GM18867 (cell line): ENCODE data around the gene CAPN8.

ENCODE experiments used
- ATAC-seq: cut with Tn5 transposase; IDR thresholded peaks from one replicate; pipeline ENCODE4 v1.9.1; 2021; ENCODE audit warnings: mild to moderate bottlenecking, moderate library complexity; ENCODE audit not compliant: unreplicated experiment

Gene CAPN8

DNA sequence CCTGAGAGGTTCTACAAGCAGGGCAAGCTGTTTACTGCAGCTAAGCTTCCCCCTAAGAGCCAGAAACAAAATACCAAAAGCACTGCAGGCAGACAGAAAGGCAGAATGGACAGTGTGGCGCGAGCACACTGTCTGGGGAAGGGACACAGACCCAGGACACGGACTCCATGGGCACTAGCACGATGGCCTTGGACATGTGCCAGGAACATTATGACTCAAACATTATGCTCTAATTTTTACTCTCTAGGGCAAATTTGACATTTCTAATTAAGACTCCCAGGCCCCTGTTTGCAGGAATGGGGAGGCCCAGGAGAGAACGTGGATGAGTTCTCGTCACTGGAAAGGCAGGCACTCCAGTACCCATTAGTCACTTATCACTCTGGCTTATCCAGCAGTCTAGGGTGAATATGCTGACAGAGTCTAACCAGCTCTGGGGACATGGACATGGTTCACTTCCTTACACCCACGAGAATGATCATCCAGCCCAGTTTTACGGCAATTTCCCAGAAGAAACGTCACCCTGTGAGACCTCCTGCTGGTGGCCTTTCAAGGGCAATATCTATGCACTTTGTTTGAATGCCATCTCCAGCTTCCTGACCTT lies 45.1 kb downstream of the CAPN8 start:
- no peak for ATAC-seq

DNA sequence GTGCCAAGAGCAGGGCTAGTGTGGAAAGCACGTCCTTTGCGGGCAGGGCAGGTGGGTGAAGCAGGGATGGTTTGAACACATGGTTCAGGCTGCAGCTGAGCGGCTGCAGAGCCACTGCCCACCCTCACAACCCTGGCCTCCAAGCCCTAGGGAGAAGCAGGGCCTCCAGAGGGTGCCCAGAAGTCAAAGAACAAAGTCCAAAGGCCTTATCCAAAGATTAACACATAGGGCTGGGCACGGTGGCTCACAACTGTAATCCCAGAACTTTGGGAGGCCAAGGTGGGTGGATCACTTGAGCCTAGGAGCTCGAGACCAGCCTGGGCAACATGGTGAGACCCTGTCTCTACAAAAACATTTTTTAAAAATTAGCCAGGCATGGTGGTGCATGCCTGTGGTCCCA lies 46.8 kb downstream of the CAPN8 start:
- no peak for ATAC-seq

GRCh38 chr1:223617323-223618070 lies 48.0 kb downstream of the CAPN8 start:
- no peak for ATAC-seq

DNA sequence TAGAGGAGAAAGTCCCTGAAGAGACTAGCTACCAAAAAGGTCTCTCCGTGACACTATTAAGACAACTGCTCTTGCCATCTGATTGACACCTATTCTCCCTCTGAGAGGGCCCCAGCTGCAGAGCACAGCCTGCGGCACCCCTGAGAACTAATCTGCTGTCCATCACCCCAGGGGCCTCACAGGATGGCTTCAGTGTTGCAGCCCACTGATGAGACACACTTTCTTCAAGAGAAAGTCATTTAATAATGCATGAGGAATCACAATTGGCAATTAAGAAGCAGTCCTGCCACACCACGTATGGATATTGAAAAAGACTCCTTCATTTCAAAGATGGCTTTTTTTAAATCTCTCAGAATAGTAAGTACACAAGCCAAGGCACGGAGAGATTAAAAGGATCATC lies 48.9 kb downstream of the CAPN8 start:
- ATAC-seq: no peak

DNA sequence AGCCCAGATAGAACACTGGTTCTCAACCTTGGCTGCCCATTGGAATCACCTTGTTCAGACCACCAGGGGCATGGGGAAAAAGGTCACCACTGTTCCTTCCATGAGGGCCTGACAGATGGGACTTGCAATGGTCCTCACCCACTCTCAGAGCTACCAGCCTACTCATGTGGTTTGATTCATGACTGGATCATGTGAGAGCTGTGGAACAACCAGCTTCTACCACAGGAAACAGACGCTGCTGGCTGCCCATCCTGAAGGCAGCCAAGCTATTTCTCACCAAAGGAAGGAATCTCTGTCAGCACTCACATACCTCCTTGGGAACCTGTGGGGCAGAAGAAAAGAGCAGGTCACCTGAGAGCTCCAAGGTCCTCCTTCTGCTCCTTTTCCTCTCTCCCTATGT lies 53.6 kb downstream of the CAPN8 start:
- no peak for ATAC-seq

GRCh38 chr1:223609977-223610376 lies 55.5 kb downstream of the CAPN8 start:
- no peak for ATAC-seq

DNA sequence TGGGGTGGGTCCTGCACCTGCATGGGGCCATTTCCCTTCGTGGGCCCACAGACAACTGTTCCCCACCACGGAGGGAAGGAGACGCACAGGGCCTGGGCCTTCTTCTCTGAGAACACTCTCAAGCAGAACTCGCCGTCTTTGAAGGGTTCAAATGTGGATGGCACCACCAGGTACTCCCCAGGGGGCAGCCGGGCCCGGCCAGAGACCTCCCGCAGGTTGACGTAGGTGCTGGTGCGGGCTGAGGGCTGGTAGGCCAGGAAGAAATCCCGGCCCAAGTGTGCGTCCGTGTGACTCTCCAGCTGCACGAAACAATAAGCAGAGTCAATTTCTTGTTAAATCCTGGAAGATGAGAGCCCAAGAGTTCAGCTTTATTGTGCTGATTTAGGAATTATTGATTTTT lies 56.4 kb downstream of the CAPN8 start:
- ATAC-seq: no peak

DNA sequence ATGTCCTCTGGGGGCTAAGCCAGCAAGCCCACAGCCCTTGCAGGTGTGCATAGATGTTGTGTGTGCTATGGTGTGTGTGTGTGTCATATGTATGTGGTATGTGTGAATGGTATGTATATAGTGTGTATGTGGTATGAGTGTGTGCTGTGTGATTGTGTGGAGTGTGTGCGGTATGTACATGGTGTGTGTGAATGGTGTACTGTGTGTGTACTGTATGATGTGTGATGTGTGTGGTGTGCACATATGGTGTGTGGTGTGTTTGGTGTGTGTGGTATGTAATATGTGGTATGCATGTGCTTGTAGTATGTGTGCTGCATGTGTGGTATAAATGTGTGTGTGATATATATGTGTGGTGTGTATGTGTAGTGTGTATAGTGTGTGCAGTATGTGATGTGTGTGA lies 107.0 kb downstream of the CAPN8 start:
- ATAC-seq: no peak

DNA sequence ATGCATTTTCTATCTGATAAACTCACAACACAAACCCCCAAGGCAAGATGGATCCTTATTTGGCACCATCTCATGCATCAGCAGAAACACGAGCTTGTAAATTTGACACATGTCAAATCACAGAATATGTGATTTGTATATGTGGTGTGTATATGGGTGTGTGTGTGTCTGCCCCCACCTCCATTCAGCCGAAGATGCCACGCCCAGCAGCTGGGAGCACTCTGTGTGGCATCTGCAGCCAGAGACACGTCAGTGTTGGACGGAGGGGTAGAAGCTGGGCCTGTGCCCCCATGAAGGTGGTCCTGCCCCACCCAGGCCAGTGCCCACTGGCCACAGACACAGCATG lies 108.4 kb downstream of the CAPN8 start:
- ATAC-seq: no peak

GRCh38 chr1:223556414-223557129 lies 108.9 kb downstream of the CAPN8 start:
- ATAC-seq: peak; percentile 82

GRCh38 chr1:223553957-223554356 lies 111.5 kb downstream of the CAPN8 start:
- no peak for ATAC-seq

DNA sequence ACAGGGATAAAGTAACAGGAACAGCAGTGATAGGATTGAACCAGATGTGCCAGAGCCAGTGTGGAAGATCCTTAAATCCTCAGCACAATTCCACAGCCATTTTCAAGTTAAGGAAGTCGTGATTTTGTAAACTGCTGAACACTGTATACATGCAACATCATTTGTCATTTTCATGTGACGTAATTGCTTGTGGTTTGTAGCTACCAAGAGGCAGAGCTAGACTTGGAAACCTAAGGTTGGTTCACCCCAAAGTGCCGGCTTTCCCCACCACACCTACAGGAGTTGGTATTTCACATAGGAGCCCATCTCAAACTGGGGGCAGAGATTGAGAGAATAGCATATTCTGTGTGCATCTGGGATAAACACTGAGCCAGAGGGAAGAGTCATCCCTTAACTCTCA lies 113.9 kb downstream of the CAPN8 start:
- ATAC-seq: no peak

DNA sequence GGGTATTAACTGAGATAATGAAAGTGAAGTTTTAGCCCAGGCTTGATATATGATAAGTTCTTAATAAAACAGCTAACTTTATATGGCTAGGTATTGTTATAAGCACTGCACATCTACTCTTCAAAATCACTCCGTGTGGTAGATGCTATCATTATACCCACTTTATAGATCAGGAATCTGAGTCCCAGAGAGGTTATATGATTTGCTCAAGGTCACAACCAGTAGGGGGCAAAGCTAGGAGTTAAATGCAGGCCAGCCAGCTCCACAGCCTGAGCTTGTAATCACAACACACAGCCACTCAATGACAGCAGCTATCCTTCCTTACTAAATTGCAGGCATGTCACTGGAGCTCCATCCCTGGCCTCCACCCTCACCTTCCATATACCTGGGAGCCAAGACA lies 115.8 kb downstream of the CAPN8 start:
- no peak for ATAC-seq

DNA sequence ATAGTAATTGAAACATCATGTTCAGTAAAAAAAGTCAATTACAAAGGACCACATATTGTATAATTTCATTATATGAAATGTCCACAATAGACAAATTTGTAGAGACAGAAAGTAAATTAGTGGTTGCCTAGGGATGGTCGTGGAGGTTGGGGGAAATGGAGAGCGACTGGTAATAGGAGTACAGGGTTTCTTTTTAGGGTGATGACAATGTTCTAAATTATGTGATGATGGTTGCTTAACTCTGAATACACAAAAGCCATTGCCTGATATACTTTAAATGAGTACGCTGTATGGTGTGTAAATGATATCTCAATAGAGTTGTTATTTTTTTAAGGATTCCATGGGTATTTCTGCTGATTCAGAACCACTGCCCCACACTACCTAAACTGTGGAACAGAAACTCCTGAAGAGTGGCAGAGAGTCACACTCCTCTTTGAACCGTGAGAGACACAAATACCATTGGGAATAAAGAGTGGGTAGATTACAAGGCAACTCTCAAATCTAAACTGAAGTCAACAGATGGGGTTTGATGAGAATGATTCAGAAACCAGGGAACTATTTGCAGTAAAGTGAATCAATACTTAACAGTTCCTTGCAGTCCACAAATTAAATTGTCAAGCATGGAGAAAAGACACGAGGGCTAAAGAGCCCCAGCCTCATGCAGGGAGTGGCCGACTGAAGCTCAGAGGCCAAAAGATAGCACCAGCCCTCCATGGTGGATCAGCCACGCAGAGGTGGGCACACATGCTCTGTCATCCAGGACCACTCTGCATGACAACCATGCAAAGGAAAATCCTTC lies 118.0 kb downstream of the CAPN8 start:
- no peak for ATAC-seq

DNA sequence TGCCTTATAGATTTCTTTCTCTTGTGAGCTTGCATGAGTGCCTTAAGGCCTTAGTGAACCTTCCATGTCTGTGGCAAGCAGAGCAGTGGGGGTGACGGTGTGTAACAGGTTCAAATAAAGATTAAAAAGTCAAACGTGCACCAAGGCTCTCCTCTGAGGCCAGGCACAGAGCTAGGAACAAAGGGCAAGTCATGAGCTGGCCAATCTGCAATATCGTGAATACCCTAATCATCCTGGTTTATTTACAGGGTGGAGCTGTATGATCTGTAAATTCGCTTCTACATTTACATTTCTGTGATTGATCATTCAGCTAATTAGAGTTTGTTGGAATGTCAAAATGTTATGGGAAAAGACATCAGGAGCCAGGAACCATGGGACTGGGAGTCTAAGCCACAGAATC lies 120.2 kb downstream of the CAPN8 start:
- no peak for ATAC-seq

- ATAC-seq: no peak
These were observed 121.9 kb downstream of the CAPN8 start for GRCh38 chr1:223543560-223543959.

- no peak for ATAC-seq
These were observed 122.7 kb downstream of the CAPN8 start for GRCh38 chr1:223542831-223543230.

- no peak for ATAC-seq
These were observed 124.9 kb downstream of the CAPN8 start for GRCh38 chr1:223540485-223541106.

DNA sequence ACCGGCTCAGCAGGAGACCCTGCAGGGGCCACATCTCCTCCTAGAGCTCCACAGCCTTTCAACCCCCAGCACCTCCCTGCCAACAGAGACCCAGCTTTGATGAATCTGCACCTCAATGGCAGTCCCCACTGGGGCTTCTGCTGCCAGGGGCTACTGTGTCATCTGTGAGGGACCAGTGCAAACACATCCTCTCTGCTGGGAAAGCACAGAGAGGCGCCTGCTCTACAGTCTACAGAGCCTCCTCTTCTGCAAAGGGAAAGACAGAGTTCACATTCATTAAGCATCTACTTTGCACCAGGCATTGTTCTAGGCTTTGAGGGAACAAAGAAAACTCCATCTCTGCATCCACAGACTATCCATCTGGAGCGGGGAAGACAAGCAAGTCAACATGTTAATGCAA lies 125.8 kb downstream of the CAPN8 start:
- ATAC-seq: no peak

DNA sequence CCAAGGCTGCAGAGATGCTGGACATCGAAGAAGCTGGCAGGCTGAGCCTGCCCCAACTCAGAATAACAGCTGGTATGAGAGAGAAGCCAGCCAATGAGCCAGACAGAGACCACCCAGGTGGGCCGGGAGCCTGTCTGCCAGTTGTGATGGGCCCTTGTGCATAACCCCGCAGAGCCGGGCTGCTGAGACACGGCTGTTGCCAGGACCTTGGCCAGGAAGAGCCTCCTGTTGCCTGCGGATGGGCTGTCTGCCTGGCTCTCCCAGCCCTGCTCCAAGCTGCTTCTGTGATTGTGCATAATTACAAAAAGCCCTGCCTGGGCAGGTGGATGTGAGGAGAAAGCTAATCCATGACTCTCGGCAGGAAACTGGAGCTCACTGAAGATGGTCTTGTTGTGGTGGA lies 126.5 kb downstream of the CAPN8 start:
- ATAC-seq: no peak

DNA sequence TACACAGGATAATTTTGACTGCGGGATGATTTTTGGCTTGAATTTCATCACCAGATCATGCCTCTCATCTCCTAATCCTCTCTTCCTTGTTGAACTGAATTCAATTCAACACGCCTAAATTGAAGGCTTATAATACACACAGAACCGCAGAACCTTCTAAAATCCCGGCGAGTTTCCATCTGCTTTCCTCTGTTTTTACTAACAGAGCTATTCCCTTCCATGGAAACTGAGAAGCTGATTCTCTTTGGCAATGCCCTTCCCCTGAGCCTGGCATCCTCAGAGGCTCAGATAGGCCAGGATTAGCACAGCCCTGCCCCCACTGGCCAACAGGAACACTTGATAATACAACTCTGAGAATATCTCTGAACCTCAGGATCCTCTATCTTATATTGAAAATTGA lies 130.2 kb downstream of the CAPN8 start:
- no peak for ATAC-seq
